ENCODE results near the gene SRSF6.
"Not testable (repeated sequence)": the region's sequence is repeated elsewhere in the genome, so short reads cannot be mapped to it uniquely, and the experiment has no call there.

SRSF6 gene

DNA sequence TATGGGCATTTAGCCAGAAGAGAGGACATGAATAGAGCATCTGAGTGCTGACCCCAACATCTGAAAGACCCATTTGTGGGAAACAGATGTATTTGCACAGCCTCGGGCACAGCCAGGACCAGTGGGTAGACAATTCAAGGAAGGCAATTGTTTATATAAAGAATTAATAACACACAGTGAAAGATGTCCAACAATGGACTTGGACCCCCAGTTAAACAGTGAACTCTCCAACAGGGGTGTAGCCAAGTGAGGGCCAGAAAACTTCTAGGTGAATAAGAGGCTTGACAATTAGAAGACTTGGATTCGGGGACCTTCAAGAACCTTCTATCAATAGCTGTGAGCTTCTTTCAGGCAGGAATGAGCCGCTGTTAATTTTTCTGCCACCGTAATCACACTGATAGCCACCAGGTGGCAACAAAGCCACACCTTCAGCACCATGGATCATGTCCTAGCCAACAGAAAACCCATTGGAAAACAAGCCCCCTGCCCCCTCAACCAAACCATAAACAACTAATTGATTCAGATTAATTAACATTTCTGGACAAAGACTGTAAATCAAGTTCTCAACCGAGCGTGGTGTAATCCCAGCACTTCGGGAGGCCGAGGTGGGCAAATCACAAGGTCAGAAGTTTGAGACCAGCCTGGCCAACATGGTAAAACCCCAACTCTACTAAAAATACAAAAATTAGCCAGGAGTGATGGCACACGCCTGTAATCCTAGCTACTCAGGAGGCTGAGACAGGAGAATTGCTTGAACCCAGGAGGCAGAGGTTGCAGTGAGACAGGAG lies 8.8 kb upstream of the SRSF6 start:
- peak in 1 of 3 donors; percentile 41 for DNase-seq (ENCODE audit: low read depth in 2 of 3, low spot score in 1 of 3)

DNA sequence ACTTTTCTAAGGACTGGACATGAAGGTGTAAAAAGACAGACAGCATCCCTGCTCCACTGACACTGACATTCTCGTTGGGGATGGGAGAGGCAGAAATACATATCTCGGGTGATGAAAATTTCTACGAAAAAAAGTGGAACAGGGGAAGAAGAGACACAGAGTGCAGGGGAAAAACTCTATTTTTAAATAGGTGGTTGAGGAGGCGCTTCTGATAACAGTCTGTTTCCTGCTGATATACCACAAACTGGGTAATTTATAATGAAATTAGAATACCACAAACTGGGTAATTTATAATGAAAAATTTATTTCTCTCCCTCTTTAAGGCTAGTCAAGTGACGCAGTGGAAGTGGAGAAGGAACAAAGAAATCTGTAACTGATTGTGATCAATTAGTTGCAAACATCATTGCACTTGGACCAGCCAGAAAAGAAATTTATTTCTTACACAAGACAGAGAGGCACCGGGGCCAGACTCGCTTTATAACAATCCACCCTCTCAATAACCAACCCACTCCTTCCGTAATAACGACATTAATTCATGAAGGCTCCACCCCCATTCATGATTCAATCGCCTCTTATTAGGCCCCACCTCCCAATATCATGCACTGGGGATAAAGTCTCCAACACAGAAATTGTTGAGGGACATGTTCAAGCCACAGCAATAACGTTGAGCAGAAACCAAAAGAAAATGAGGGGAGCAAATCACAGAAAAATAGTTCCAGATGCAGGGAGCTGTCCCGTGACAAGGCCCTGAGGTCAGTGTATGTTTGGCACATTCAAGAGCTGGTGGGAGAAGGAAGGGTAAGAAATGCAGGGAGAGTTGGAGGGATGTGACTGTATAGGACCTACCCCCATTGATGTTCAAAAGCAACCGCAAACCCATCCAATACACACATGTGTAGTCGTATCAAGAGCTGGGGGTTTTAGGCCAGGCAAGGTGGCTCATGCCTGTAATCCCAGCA lies 6.6 kb upstream of the SRSF6 start:
- no peak for DNase-seq (ENCODE audit: low read depth in 2 of 3, low spot score in 1 of 3)

DNA sequence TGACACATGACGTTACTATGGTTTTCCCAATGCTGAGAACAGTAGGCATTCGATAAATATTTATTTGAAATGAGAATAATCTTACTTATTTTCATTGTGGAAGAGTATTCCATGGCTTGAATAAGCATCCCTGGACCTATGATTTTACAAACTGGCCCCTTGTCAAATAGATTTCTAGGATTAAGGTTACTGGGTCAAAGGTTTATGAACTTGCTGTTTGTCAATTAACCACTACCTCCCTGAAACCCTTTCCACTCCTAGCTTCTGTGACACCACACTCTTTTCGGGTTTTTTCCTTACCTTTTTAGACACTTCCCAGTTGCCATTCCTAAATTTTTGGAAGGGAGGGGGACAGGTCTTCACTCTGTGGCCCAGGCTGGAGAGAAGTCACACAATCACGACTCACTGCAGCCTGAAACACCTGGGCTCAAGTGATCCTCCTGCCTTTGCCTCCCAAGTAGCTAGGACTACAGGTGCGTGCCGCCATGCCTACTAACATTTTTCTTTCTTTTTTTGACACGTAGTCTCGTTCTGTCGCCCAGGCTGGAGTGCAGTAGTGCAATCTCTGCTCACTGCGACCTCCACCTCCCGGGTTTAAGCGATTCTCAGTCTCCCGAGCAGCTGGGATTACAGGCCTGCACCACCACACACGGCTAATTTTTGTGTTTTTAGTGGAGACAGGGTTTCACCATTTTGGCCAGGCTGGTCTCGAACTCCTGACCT lies 5.1 kb upstream of the SRSF6 start:
- no peak for DNase-seq (ENCODE audit: low read depth in 2 of 3, low spot score in 1 of 3)

DNA sequence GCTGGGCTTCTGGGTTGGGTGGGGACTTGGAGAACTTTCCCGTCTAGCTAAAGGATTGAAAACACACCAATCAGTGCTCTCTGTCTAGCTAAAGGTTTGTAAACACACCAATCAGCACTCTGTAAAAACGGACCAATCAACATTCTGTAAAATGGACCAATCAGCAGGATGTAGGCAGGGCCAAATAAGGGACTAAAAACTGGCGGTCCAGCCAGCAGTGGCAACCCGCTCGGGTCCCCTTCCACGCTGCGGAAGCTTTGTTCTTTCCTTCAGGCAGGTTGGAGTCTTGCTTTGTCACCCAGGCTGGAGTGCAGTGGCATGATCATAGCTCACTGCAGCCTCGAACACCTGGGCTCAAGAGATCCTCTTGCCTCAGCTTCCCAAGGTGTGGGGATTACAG lies 1.4 kb upstream of the SRSF6 start:
- DNase-seq (ENCODE audit: low read depth in 2 of 3, low spot score in 1 of 3) = not testable (repeated sequence)

DNA sequence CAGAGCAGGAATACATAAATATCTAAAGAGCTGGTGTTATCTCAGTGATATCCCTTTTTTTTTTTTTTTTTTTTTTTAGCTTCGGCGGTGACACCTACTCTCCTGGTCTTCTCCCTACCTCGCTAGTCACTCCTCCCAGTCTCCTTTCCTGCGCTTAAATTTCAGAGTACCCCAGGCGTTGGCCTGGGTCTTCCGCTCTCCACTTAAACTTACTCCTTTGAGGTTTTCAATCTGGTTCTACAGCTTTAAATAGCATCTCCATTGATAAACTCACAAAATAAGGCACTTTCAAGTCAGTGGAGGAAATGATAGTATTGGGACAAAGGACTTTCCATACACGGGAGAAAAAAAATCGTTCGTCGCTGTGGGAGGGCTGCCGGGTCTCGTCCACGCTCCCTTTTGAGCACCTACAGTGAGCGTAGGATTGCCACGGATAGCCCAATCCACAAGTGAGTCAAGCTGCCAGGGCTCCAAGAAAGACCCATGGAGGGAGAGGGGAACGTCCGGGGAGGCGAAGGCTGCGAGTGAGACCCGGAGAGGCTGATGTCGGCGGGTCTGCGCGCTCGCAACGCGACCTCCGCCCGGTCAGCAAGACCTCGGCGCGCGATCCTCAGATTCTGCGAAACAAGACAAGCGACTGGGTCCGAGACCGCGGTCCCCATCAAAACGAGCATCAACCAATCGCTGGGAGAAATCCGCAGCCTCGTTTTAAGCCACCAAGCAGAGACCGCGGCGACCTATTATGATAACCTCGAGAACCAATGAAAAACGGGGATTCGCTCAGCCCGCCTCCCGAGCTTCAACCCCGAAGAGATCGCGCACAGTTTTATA lies 672 bp upstream of the SRSF6 start:
- peak; percentile 75 to 80 (median 80) for DNase-seq (ENCODE audit: low read depth in 2 of 3, low spot score in 1 of 3)

DNA sequence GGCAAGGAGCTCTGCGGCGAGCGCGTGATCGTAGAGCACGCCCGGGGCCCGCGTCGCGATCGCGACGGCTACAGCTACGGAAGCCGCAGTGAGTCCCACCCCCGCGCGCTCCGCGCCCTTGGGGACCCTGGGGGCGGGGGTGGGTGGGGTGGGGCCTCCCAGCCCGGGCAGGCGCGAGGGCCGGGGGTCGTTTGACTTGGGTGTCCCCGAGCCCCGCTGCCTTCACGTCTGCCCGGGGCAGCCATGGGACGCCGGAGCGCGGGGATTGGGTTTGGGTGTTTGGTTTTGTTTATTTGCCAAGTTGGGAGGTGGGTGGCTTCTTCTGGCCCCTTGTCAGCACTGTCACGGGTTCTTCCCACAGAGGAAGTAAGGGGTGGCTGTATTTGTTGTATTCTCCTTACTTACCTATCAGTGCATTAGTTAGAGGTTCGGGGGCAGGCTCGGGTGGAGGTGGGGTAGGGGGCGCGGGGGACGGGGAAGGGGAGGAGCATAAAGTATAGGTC lies 777 bp downstream of the SRSF6 start:
- peak in 1 of 3 donors; percentile 18 for DNase-seq (ENCODE audit: low read depth in 2 of 3, low spot score in 1 of 3)

DNA sequence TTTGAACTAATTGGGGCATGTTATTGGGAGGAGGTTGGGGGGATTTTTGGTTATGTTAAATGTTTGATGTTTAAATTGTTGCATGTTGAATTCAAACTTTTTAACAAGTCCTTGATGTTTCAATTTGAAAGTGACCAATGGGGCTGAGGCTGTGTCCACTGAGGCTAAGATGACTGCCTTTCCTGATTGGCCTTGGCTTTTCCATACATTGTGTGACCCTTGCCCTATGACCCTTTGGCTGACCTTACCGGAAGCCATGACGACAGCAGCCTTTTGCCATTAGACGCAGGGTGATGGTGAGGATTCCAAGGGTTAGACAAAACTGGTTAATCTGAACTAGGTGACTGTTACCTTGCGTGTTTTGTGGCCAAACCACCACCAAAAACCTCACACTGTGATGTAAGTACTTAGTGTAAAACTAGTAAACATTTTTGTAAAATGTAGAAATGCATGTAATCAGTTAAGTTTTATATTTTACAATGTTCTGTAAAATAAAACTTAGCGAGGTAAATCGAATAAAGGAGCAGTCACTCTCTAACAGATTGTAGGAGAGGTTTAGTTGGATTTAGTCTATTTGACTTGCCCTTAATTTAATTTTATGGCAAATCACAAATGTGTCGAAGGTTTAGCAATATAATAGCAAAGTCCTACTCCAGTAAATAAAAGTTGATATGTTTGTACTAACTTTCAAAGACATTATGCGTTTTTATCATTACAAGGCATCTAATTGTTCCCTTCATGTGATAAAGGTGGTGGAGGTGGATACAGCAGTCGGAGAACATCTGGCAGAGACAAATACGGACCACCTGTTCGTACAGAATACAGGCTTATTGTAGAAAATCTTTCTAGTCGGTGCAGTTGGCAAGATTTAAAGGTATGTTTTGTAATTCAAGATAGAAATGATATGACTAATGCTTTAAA lies 1.6 kb downstream of the SRSF6 start:
- peak in 1 of 3 donors; percentile 30 for DNase-seq (ENCODE audit: low read depth in 2 of 3, low spot score in 1 of 3)

DNA sequence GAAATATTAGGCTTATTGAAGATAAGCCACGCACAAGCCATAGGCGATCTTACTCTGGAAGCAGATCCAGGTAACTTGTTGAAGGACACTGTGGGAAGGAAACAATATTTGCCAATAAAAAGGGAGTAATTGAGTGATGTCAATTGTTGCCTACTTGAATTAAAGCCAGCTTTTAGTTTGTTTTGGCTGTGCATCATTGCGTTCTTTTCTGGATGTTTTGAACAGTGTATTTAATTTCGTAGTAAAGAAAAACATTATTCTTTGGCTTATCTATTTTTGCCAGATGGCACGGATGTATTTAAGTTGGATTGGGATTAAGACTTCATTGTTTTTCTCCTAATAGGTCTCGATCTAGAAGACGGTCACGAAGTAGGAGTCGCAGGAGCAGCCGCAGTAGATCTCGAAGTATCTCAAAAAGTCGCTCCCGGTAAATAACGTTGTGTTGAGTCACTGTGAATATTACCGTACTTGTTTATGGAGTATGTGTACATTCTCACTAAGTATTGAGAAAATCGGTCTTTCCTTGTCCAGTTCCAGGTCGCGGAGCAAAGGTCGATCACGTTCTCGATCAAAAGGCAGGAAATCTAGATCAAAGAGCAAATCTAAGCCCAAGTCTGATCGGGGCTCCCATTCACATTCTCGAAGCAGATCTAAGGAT lies 2.6 kb downstream of the SRSF6 start:
- DNase-seq (ENCODE audit: low read depth in 2 of 3, low spot score in 1 of 3) = no peak

DNA sequence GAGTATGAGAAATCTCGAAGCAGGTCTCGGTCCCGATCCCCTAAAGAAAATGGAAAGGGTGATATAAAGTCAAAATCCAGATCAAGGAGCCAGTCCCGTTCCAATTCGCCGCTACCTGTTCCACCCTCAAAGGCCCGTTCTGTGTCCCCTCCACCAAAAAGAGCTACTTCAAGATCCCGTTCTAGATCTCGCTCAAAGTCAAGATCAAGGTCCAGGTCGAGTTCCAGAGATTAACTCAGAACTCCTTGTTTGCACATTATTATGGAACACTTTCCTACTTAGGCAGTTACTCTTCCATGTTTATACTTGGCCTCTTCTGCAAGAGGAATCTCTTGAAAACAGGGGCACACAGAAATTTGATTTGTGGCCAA lies 3.1 kb downstream of the SRSF6 start:
- DNase-seq (ENCODE audit: low read depth in 2 of 3, low spot score in 1 of 3) = no peak

DNA sequence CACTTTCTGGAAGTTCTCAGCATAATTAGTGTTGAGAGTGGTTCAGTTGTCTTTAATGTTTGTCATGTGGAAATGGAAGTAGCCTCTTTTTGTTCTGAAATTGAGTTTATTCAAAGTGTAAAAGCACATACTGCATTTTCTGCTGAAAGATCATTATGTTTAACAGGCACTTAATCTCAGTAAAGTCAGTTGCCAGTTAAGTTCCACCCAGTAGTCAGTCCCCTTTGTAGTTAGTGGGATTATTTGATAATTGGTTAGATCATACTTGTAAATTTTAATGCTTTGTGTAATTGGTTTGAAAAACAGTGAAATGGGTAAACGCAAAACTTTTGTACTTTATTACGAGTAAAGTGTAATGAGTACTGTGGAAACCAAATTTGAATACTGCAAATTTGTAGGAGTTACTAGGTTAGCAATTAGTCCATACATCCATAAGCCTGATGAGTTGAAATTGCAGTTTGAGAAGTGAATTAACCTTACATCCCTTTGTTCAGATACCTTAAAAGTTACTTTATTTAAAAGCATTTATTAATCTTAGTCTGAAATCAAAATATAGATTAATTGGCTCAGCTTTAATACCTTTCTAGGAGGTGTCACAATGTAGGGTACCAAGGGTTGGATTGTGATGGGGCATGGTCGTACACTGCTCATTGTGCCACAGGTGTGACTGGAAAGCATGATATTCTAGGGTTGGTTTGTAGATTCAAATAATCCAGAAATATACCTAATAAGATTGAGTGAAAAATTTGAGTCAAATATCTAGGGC lies 4.4 kb downstream of the SRSF6 start:
- no peak for DNase-seq (ENCODE audit: low read depth in 2 of 3, low spot score in 1 of 3)

DNA sequence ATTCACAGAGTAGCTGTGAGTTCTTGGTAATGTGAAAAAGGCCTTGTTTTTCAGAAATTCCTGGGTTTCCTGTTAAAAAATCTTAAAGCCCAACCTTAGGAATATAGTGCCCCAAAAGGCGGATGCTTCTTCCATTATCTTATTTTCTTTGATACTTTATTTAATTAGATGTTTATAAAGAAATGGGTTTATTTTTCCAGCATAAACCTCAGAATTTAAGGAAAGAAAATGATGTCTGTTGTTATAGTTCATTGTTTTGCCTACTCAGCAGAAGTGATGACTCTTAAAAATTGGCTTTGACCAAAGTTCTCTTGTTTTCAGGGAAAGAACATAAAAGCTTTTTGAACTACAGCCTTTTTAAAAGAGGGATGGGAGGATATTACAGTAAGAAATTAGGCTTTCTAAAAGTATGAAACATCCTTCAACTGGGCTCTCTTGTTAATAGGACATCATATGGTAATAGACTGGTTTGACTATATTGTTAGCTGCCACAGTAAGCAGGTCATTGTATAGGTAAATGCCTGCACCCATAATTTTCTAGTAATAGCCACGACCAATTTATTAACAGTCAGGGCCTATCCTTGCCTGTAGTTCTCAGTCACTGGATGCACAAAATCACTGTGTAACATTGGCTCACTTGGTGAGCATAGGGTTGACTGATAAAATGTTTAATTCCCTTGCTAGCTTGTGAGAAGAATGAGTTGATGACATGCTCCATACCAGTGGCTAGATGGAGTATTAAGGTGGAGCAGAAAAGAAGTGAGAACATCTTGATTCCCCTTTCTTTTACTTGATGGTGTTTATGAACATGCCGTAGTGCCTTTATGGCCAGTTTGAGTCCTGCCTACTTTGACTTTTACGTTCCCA lies 5.2 kb downstream of the SRSF6 start:
- no peak for DNase-seq (ENCODE audit: low read depth in 2 of 3, low spot score in 1 of 3)

DNA sequence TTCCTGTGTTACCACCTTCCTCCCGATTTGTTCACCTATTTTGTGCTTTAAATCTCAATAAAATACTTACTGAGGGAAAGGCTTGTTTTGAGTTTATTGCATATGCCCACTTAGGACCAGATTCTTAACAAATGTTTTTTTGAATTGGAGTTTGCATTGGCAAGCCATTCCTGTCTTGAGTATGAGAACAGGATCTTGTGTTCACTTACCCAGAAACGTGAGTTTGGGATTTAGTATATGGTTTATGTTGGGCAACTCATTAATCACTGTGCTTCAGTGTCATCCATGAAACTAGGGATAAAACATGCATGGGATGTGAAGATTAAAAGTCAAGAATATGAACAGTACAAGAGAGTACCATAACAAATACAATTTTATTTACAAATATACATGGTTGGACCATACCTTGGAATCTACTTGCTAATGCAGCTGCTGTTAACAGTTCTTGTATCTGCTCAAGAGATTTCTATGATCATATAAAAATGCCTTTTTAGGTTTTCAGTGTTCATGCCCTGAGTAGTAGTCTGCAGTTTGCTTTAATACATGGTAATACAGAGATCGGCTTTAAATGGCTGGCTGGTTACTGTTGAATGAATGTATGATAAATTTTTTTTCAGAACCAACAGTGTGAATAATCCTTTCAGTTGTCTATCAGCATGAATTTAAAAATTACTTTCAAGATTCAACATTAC lies 6.0 kb downstream of the SRSF6 start:
- no peak for DNase-seq (ENCODE audit: low read depth in 2 of 3, low spot score in 1 of 3)

DNA sequence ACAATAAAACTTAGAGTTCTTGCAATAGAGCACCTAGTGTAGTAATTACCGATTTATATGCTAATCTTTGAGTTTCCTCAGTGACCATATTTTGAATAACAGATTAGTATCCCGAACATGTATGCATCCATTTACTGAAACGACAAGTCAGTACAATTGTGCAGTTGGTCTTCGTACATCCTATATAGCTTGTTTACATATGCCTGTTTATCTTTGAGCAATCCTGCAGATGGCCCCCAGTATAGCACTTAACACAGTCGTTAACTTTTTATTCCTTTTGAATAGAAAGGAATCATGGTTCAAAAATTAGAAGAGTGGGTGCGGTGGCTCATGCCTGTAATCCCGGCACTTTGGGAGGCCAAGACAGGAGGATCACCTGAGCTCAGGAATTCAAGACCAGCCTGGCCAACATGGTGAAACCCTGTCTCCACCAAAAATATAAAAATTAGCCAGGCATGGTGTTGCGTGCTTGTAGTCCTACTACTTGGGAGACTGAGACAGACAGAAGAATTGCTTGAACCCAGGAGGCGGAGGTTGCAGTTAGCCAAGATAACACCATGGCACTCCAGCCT lies 6.6 kb downstream of the SRSF6 start:
- DNase-seq (ENCODE audit: low read depth in 2 of 3, low spot score in 1 of 3) = no peak

DNA sequence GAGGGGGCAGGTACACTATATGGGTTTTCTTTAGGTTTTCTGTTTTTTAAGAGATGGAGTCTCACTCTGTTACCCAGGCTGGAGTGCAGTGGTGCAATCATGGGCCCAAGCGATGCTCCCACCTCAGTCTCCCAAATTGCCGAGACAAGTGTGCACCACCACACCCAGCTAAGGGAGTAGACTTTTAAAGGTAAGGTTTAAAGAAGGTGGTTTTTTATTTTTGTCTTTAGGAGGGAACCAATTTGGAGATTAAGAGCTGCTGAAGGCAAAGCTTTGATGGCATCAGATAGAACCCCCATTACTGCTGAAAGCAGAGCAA lies 7.9 kb downstream of the SRSF6 start:
- DNase-seq (ENCODE audit: low read depth in 2 of 3, low spot score in 1 of 3) = no peak

DNA sequence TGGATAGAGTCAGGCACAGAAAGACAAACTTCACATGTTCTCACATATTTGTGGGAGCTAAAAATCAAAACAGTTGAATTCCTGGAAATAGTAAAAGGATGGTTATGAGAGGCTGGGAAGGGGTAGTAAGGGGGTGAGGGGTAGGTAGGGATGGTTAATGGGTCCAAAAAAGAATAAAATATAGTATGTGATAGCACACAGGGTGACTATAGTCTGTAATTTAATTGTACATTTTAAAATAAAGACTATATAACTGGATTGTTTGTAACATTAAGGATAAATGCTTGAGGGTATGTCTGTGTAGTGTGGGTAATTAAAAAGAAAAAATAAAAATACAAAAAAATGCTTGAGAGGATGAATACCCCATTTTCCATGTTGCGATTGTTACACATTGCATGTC lies 9.9 kb downstream of the SRSF6 start:
- no peak for DNase-seq (ENCODE audit: low read depth in 2 of 3, low spot score in 1 of 3)

DNA sequence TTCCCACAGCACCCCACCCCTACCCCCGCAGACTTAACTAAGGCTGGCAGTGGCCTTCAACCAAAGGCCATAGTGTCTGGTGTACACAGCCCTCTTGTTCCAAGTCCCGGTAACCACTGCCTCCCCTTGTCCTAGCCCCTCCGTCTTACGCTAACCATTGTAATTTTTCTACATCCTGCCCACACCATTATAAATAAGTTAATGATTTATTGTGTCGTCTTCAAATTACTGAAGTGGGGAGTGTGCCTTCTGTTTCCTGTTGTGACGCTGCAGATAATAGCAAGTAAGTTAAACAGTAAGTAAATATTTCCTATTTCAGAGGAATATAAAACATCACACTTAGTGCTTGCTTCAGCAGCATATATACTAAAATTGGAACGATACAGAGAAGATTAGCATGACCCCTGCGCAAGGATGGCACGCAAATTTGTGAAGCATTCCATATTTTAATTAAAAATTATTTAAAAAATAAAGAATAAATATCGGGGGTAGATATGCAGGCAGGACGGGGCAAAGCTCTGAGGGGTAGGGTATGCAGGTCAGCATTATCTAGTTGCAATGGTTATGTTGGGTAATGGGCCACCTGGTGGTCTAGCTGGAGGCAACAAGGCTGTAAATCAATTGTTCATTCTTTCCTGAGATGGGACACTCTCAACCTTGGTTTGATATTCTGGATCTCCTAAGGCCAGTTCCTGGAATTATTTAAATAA lies 15.1 kb downstream of the SRSF6 start:
- no peak for DNase-seq (ENCODE audit: low read depth in 2 of 3, low spot score in 1 of 3)
